Stimulated activated naive CD4-positive, alpha-beta T cell treated with Interleukin-2 at 50 U/mL for 16 hours (primary cell): ENCODE data around the gene LRRTM4.

Experiments used
- DNase-seq: peaks from one replicate; lab custom pipeline; 2025; lab: John Stamatoyannopoulos, UW

Gene LRRTM4

GRCh38 chr2:77521931-77522470 is at the start of gene LRRTM4:
LRRTM4 (minus strand) TSS chr2:77522376.
- DNase-seq = no peak

DNA sequence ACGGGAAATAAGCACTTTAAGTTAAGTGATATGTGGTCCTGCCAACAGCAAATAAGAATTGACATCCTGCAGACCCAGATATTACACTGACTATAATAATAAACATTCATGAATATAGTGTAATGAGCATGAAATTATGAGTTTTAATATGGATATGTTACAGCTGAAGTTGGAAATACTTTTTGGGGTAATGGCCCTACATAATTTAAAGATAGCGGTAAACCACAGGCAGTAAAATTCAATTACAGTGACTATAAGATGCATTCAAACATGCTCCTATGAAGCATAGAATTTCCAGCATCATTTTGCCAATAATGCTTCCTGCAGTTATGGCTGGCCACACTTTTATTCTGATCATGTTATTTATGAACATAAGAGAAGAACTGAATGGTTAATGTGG is 49.4 kb upstream of the LRRTM4 start:
- DNase-seq = no peak

GRCh38 chr2:77567723-77568122 is 45.5 kb upstream of the LRRTM4 start:
- DNase-seq = no peak

GRCh38 chr2:77566582-77566981 is 44.4 kb upstream of the LRRTM4 start:
- DNase-seq = no peak

GRCh38 chr2:77566131-77566530 is 44.0 kb upstream of the LRRTM4 start:
- DNase-seq = no peak

GRCh38 chr2:77552956-77553355 is 30.8 kb upstream of the LRRTM4 start:
- DNase-seq = no peak

GRCh38 chr2:77538031-77538430 is 15.9 kb upstream of the LRRTM4 start:
- DNase-seq = no peak

DNA sequence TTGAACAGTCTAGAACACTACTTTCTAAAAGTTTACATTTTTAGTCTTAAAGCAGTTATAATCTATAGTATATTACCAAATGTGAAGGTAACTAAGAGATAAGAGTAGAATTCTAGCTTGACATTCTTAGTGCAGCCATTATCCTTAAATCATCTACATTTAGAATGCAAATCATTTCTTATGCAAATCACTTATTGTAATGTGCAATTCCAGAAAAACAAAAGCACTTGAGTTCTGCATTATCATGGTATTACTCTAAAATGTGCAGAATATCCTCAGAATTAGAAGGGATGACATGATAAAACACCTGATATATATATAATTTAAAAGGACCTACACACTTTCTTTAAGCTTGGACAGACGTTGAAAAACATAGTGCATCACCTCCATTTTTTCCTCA is 712 bp upstream of the LRRTM4 start:
- no peak for DNase-seq

DNA sequence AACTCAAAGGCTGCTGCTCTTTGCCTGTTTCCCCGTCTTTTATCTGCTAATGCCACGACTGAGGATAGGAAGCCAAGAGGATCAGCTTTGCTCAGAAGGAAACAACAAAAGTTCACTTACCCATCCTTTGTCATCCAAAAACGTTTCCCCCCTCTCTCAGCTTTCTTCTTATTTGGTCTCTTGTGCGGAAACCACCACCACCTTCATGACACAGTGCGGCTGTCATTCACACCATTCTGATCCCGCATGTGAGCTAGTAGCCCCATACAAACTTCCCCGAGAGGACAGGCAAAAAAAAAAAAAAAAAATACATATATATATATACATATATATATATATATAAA is 656 bp downstream of the LRRTM4 start:
- no peak for DNase-seq

GRCh38 chr2:77520641-77521547 is 1.3 kb downstream of the LRRTM4 start:
- DNase-seq = no peak

- DNase-seq = no peak
Observed at GRCh38 chr2:77519888-77520506, 2.2 kb downstream of the LRRTM4 start.

DNA sequence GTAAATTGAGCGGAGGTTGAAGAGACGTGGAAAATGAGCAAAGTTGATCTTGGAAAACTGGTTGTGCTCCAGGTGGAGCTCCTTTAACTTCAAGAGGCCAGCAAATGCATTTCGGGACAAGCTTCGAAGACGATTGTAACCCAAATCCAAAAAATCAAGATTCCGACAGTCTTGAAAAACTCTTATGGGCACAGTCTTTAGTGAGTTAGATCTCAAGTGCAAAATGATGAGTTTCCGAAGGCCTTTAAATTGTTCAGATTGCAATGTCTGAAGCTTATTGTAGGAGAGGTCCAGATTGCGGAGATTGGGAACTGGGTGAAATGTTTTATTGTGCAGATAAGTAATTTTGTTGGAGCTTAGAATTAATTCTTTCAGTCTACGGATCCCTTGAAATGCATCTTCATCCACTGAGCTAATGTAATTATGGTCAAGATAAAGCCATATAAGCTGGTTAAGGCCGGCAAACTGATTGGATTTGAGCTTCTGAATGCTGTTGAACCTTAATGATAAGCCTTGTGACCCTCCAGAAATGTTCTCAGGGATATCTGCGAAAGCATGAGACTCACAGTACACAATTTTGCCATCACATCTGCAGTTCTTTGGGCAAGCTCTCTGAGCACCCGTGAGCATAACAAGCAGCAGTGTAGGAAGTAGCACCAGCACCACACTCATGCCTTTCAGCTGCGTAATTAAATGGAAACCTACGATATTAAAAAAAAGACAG is 2.9 kb downstream of the LRRTM4 start:
- no peak for DNase-seq

DNA sequence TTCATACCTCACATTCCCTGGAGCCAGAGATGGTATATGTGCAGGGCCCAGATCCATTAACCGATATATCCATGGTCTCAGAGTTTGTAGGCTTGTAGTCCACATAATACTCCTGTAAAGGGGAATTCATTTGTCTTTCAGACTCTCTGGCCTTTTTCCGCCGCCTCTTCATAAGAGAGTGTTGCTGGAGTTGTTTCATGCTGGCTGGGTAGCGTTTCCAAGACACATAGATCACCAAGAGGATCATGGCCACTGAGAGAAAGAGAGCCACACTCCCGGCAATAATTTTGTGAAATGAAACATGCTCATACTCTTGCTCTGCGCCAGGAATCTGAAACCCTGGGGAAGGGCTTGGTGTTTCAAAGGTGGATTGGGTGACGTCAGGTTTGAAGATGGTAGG is 3.9 kb downstream of the LRRTM4 start:
- DNase-seq = no peak

GRCh38 chr2:77513191-77513590 is 9.0 kb downstream of the LRRTM4 start:
- DNase-seq = no peak

DNA sequence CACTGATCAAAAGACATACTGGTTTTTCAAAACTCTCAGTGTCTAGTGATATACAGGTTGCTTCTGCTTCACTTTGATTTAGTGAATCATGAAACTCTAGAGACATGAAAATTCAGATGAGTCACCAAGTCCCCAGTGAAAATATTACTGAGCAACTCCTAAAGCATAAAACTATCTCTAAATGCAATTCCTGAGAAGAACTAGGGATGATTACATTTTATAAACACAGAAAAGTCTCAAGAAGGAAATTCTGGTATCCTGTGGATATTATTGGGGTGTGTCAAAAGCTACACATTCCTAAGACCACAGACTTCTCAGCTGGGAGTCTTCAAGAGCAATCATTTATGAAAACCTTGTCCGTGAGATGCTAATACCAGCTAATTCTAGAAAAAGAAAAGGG is 9.7 kb downstream of the LRRTM4 start:
- DNase-seq = no peak

DNA sequence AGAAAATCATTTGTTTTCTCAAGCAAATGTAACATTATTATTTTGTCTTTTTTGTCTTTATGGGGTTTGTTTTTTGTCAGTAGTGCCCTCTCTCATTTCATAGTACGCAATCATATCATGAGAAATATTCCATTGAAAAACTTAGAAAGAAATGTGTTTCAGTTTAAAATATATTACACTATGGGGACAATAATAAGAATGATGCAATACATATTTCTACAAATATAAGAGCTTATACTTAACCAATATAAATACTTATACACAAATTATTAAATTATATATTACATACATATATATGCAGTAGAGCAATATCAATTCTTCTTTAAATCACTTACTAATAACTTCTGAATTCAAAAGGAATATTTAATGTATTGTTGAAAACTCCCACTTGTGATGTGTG is 13.7 kb downstream of the LRRTM4 start:
- DNase-seq = no peak

- DNase-seq = no peak
Observed at GRCh38 chr2:77507657-77508056, 14.5 kb downstream of the LRRTM4 start.

- DNase-seq = no peak
Observed at GRCh38 chr2:77488141-77488540, 34.0 kb downstream of the LRRTM4 start.

GRCh38 chr2:77487074-77487803 is 34.9 kb downstream of the LRRTM4 start:
- DNase-seq = no peak

GRCh38 chr2:77484026-77484425 is 38.1 kb downstream of the LRRTM4 start:
- DNase-seq = no peak

GRCh38 chr2:77479895-77480294 is 42.3 kb downstream of the LRRTM4 start:
- DNase-seq = no peak

- no peak for DNase-seq
Observed at GRCh38 chr2:77479395-77479794, 42.8 kb downstream of the LRRTM4 start.
